Measurements from ENCODE around the gene PCDH9.

The PCDH9 gene

DNA sequence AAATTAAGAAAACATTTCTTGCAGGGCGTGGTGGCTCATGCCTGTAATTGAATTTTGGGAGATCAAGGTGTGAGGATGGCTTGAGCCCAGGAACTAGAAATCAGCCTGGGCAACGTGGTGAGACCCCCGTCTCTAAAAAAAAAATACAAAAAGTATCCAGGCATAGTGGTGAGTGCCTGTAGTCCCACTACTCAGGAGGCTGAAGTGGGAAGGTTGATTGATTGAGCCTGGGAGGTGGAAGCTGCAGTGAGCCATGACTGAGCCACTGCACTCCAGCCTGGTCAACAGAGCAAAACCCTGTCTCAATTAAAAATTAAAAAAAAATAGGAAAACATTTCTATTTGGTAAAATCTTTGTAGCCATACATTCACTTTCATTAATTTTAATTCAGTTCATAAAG, 526.5 kb downstream of the PCDH9 start:
- DNase-seq: no peak

DNA sequence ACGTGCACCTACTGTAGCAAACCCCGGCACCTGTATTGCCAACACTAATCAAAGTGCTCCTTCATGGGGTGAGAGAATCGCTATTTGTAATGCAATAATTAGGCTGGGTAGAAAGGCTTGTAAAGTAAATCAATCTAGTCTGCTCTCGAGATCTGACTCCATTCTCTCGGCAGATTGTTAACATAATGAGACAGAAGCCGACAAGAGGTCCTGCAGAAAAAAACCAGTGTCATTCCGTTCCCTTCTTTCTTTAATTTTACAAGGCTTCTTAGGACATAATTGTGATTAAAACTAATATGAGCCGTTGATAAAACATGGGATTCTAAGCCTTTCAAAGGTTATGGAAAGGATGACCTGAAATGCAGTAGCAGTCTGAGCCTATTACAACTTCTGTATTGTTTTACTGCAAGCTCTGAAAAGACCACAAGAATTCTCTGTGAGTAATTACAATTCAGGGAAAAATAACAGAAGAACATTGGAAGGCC, 530.0 kb downstream of the PCDH9 start:
- DNase-seq: no peak

DNA sequence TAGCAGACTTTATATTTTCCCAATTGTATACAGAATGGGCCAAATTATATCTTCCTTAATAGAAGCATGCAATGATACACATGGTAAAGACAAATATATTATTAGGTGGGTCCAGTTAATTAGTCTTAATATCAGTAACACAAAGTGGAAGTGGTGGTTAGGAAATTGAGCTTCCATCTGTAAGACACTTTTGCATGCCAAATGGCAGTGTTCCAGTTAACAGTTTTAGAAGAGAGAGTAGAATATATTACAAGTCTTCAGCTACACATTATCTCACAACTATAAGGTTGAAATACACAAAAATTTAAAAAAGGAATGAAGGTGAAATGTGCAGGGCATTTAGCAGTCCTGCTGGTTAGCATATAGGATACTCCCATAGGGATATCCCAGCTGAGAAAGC, 536.5 kb downstream of the PCDH9 start:
- no peak for DNase-seq

GRCh38 chr13:66691149-66691548, 539.0 kb downstream of the PCDH9 start:
- DNase-seq: no peak

GRCh38 chr13:66689628-66690027, 540.5 kb downstream of the PCDH9 start:
- no peak for DNase-seq

- no peak for DNase-seq
These were observed 541.0 kb downstream of the PCDH9 start for GRCh38 chr13:66689037-66689619.

GRCh38 chr13:66681403-66681802, 548.7 kb downstream of the PCDH9 start:
- no peak for DNase-seq

DNA sequence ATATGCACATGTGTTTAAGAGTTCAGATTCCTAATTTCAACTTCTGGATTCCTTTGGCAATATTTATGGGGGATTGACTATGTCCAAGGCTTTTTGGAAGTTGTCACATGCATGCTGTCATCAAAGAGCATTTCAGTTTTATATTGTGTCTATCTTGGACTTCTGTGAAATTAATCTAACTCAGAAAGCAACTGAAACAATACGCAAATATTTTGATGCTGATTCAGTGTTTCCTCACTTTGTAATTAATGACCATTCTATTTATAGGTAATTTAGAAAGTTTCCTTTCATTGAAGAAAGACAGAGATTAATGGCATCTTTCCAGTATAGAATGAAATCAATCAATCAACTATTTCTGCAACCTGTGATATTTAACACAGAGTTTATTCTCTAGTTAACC, 550.1 kb downstream of the PCDH9 start:
- DNase-seq: no peak

GRCh38 chr13:66675620-66676019, 554.5 kb downstream of the PCDH9 start:
- no peak for DNase-seq

- DNase-seq: no peak
These were observed 556.7 kb downstream of the PCDH9 start for GRCh38 chr13:66673401-66673800.

- no peak for DNase-seq
These were observed 564.1 kb downstream of the PCDH9 start for GRCh38 chr13:66665991-66666390.

GRCh38 chr13:66663711-66664110, 566.4 kb downstream of the PCDH9 start:
- no peak for DNase-seq

GRCh38 chr13:66663206-66663605, 566.9 kb downstream of the PCDH9 start:
- no peak for DNase-seq

GRCh38 chr13:66661336-66661735, 568.8 kb downstream of the PCDH9 start:
- DNase-seq: no peak

GRCh38 chr13:66660468-66660813, 569.7 kb downstream of the PCDH9 start:
- no peak for DNase-seq

- no peak for DNase-seq
These were observed 570.3 kb downstream of the PCDH9 start for GRCh38 chr13:66659701-66660467.

DNA sequence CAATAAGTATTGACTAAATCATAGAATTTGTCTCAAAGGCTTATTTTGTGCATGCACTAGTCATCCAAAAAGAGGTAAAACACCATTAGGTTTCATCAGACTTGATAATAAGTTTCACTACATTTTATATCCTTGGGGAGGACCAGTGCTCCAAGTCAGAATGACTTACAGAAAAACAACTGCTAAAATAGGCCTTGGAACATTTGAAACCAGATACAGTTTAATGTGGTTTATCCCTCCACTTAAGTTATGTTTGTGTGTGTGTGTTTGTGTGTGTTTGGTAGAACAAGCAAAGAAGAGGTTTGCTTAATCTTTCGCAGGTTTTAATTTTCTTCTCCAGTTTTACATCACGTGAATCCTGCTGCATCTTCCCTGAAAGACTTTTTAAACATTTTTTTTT, 570.9 kb downstream of the PCDH9 start:
- no peak for DNase-seq

DNA sequence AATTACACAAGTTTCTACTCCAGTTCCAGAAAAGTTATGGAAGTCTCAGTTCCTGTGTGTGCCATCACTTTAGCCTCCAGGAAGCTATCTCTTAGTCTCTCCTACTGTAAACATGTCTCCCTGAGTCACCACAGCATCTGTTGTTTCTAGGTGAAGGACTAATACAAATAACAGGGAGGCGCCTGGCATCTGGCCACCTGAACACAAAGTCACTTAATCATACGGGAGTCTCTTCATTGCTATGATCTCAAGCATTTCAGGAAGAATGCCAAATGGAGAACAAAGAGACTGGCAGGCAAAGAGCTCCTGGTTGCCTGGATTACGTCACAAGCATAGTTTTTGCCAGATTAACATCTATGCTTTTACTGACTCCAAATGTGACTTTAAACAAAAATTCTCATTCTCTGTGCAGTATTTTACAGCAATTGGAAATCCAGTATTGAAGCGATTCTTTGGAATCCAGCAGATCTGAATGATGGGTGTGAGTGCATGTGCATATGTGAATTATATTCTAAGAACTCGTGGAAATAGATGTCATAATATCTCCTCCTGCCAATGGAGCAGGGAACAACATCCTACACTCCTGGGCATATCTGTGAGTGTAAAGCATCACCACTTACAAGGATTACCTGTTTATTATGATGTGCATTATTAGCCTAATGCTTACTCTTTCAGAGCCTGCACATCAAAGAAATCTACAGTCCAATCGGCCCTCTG, 572.8 kb downstream of the PCDH9 start:
- no peak for DNase-seq

DNA sequence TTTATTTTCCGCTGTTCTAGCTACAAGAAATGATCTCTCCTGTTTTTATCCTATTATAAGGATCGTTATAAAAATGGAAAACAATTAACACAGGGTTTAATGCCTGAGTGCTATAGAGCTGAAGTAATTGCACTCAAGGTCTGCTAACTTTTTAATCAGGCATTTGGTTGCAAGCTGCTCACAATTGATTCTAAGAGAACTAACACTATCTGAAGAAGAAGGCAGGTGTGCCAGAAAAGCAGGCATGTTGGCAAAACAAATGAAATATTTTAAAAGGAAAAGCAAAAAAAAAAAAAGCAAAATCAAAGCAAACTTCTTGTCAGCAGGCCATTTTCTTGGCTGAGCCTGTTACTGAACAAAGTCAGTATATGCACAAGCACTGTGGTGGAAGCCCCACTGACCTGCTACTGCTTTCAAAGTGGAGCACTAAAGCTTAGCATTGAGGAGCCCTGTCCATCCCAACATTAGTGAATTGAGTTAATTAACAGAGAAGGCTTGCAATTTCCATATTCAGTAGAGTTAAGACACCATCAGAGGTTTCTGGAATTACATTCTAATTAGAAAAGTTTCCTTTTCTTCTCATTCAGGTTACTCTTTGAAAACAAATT, 574.2 kb downstream of the PCDH9 start:
- no peak for DNase-seq

DNA sequence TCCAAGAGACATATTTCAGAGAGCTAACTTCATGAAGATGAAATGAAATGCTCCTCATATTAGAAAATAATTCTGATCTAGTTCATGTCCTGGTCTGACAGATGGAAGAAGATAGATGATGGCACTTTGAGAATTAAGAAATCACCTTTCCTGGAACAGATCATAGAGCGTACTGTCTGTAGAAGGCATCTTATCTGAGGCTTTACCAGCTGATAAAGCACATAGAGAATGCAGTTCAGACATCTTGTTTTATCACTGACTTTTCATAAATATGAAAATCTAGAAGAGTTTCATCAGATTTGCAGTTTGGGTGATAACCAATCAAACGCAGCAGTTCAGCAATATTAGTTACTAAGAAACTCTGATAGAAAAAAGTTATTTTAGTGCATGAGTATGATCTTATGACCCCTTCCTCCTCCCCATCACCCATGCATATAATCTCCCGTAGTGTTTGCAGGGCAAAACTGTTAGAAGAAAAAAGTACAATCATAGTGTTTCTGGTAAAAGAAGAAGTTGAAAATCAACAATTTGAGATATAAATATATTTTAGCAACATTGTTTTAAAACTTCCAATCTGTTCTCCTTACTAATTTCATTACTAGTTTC, 585.2 kb downstream of the PCDH9 start:
- no peak for DNase-seq

DNA sequence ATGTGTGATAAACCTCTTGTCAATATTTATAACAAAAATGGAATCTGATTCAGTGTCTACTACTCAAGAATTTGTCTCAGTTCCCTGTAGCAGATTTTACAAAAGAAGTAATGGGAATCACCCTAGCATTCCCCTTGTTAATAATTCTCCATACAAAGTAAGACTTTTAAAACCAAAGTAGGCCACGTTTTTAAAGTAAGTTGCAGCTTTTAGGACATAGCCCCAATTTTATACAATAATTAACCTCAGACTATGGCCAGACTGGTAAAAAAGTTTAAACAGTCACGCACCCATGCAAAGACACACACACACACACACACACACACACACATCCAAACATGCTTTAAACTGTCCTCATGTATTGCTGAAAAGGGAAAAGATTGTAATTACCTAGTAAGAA, 589.9 kb downstream of the PCDH9 start:
- no peak for DNase-seq

GRCh38 chr13:66639044-66639443, 591.1 kb downstream of the PCDH9 start:
- no peak for DNase-seq

DNA sequence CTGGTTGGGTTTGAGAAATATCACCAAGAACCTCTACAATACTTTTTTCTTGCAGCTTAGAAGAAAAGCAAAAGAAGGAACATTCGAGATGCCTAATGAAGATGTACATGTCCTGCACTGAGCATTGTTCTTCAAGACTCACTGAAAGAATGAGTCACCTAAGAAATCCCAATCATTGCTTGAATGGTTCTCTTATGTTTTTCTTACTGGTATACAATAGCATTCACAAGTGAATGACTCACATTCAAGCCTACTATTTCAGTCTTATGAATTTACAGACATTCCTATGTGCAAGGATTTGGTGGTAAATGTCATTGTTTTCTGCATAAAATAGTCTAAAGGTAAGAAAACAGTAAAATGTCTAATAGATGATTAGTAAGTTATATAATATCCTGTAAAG, 594.6 kb downstream of the PCDH9 start:
- no peak for DNase-seq

Data from CD4-positive, alpha-beta T cell treated with Interleukin-4 for 1 hour (primary cell).